Peyer's patch (tissue), 4 donors: ENCODE data around the gene RPL23. TPM values are rescaled to one million over a fixed set of nuclear protein-coding genes. Genes with fewer than 3 reads are reported as not detected.

Experiments used
- small RNA-seq, 2 donors: library from RNA; depleted of rRNA; stranded (forward); fragments of <200 nt; gene quantifications; one replicate each; pipeline ENCODE3, GENCODE V24; 2016
- total RNA-seq, 4 donors: library from RNA; depleted of rRNA; stranded (reverse); fragments of >200 nt; gene quantifications; one replicate each; pipeline ENCODE4 v1.1.0, GENCODE V29; 2016

Gene RPL23
- total RNA-seq, 4 donors from 2014 or later: 347 to 1,233 (median 540) TPM

Small RNA genes lying within 50 kb of the gene (small RNA-seq; reads per million reads assigned to genes)
- gene MIR4727 (0 reads per million in 2 donors), gene SNORA21 (0 reads per million in 2 donors), gene SNORA21B (0 reads per million in 2 donors)

Other genes starting within 250 kb of the RPL23 start
- 10 to 100 TPM in 1 of 4 donors, 1 to 10 TPM in 3; 3.2 to 10.6 (median 8.4) TPM for gene SRCIN1, start 247.8 kb downstream of the RPL23 start, total RNA-seq
- 1 to 10 TPM in 1 of 4 donors, under 1 TPM in 1, not detected in 2; 0.54 to 3.3 TPM for gene EPOP, start 178.8 kb downstream of the RPL23 start, total RNA-seq
- 100 to 1,000 TPM in 3 of 4 donors, 10 to 100 TPM in 1; 69.2 to 297 (median 190) TPM for gene MLLT6, start 148.4 kb downstream of the RPL23 start, total RNA-seq
- 10 to 100 TPM; 10.7 to 55.0 (median 43.2) TPM for gene CISD3, start 123.4 kb downstream of the RPL23 start, total RNA-seq
- gene PCGF2, start 105.4 kb downstream of the RPL23 start, total RNA-seq: 10 to 100 TPM in 2 of 4 donors, 1 to 10 TPM in 2; 8.3 to 41.9 (median 14.5) TPM
- 100 to 1,000 TPM; 106 to 165 (median 109) TPM for gene PSMB3, start 101.0 kb downstream of the RPL23 start, total RNA-seq
- 10 to 100 TPM; 16.7 to 61.9 (median 22.8) TPM for gene PIP4K2B, start 54.2 kb downstream of the RPL23 start, total RNA-seq
- 100 to 1,000 TPM in 1 of 4 donors, 10 to 100 TPM in 3; 49.4 to 106 (median 56.5) TPM for gene CWC25, start 28.4 kb downstream of the RPL23 start, total RNA-seq
- 100 to 1,000 TPM; 166 to 654 (median 590) TPM for gene LASP1, start 16.3 kb upstream of the RPL23 start, total RNA-seq
- gene FBXO47, start 113.7 kb upstream of the RPL23 start, total RNA-seq: not detected